Hindlimb muscle (tissue), 1 donor: ENCODE results near the gene CNTN5. TPM values are rescaled to one million over a fixed set of nuclear protein-coding genes. Genes with fewer than 3 reads are reported as not detected.

Source experiments
- DNase-seq: peaks from one replicate; pipeline ENCODE4 v3.0.0-alpha.2; 2013
- polyA plus RNA-seq: library from polyadenylated mRNA; unstranded; fragments of 120-200 nt; gene quantifications from one replicate; pipeline ENCODE4 v1.2.1, GENCODE V29; 2013; ENCODE audit not compliant: insufficient read length

Gene CNTN5
- polyA plus RNA-seq, 1 donor, result 4.7 TPM

GRCh38 chr11:100098560-100098959, 1077.8 kb downstream of the CNTN5 start:
- DNase-seq, result no peak

- no peak for DNase-seq
Measured at GRCh38 chr11:100105255-100105981, 1084.7 kb downstream of the CNTN5 start.

GRCh38 chr11:100105982-100106358, 1085.2 kb downstream of the CNTN5 start:
- no peak for DNase-seq

GRCh38 chr11:100119176-100119575, 1098.4 kb downstream of the CNTN5 start:
- peak; percentile 4 for DNase-seq

- DNase-seq, result no peak
Measured at GRCh38 chr11:100133114-100133513, 1112.4 kb downstream of the CNTN5 start.

GRCh38 chr11:100141201-100141600, 1120.5 kb downstream of the CNTN5 start:
- no peak for DNase-seq

GRCh38 chr11:100151944-100152343, 1131.2 kb downstream of the CNTN5 start:
- DNase-seq, result no peak

- DNase-seq, result no peak
Measured at GRCh38 chr11:100152766-100153165, 1132.0 kb downstream of the CNTN5 start.

- DNase-seq, result no peak
Measured at GRCh38 chr11:100163471-100163870, 1142.7 kb downstream of the CNTN5 start.

- DNase-seq, result no peak
Measured at GRCh38 chr11:100174881-100175280, 1154.1 kb downstream of the CNTN5 start.

GRCh38 chr11:100176456-100176855, 1155.7 kb downstream of the CNTN5 start:
- DNase-seq, result no peak

- DNase-seq, result no peak
Measured at GRCh38 chr11:100177651-100178050, 1156.9 kb downstream of the CNTN5 start.

- DNase-seq, result no peak
Measured at GRCh38 chr11:100182350-100182749, 1161.6 kb downstream of the CNTN5 start.

- no peak for DNase-seq
Measured at GRCh38 chr11:100182927-100183326, 1162.2 kb downstream of the CNTN5 start.

- no peak for DNase-seq
Measured at GRCh38 chr11:100185588-100185987, 1164.8 kb downstream of the CNTN5 start.

GRCh38 chr11:100188137-100188783, 1167.5 kb downstream of the CNTN5 start:
- DNase-seq, result no peak

- no peak for DNase-seq
Measured at GRCh38 chr11:100190395-100190794, 1169.6 kb downstream of the CNTN5 start.

GRCh38 chr11:100192181-100192580, 1171.4 kb downstream of the CNTN5 start:
- DNase-seq, result no peak

- DNase-seq, result peak; percentile 11
Measured at GRCh38 chr11:100203789-100204188, 1183.0 kb downstream of the CNTN5 start.

- no peak for DNase-seq
Measured at GRCh38 chr11:100205926-100206325, 1185.2 kb downstream of the CNTN5 start.

- DNase-seq, result no peak
Measured at GRCh38 chr11:100208207-100208606, 1187.5 kb downstream of the CNTN5 start.

- DNase-seq, result no peak
Measured at GRCh38 chr11:100214791-100215190, 1194.0 kb downstream of the CNTN5 start.

- no peak for DNase-seq
Measured at GRCh38 chr11:100220801-100221200, 1200.1 kb downstream of the CNTN5 start.

- DNase-seq, result no peak
Measured at GRCh38 chr11:100221791-100222190, 1201.0 kb downstream of the CNTN5 start.
